HepG2 (cell line): ENCODE measurements around the gene ST3GAL2. TPM values are rescaled to one million over a fixed set of nuclear protein-coding genes. Genes with fewer than 3 reads are reported as not detected.

ENCODE experiments used
- ATF7 ChIP-seq, 2 experiments: fragments of 450-650 bp in 1 of 2; sonication (generic) in 1 of 2; formaldehyde crosslinking in 1 of 2; IDR thresholded peaks; 2 replicates each; pipeline versions ENCODE4 v1.4.0 to v1.6.1; 2016 to 2020; ENCODE audit warnings: antibody characterized with exemption in 1 of 2, mild to moderate bottlenecking in 1 of 2, missing genetic modification reagents in 1 of 2
- CBX5 ChIP-seq: sonication (generic); formaldehyde crosslinking; IDR thresholded peaks from 2 replicates; pipeline ENCODE4 v1.4.0; 2020; ENCODE audit warnings: missing genetic modification reagents, borderline replicate concordance
- CENPT ChIP-seq: sonication (generic); formaldehyde crosslinking; IDR thresholded peaks from 2 replicates; pipeline ENCODE4 v1.8.0; 2022; ENCODE audit warnings: low read depth, mild to moderate bottlenecking, moderate library complexity, missing genetic modification reagents
- HDAC2 ChIP-seq: sonication (generic); formaldehyde crosslinking; IDR thresholded peaks from 2 replicates; pipeline ENCODE4 v1.4.0; 2020; ENCODE audit warnings: missing genetic modification reagents
- HMGXB4 ChIP-seq, 2 experiments: sonication (generic) in 1 of 2; formaldehyde crosslinking in 1 of 2; IDR thresholded peaks; 2 replicates each; pipeline versions ENCODE4 v1.4.0 to v1.6.1; 2018 to 2020; ENCODE audit warnings: missing genetic modification reagents in 2 of 2, borderline replicate concordance in 1 of 2, low read depth in 1 of 2, mild to moderate bottlenecking in 1 of 2, missing biosample characterization in 1 of 2
- JUN ChIP-seq: sonication (generic); formaldehyde crosslinking; IDR thresholded peaks from 2 replicates; pipeline ENCODE4 v1.4.0; 2020; ENCODE audit warnings: mild to moderate bottlenecking, missing genetic modification reagents
- MEIS2 ChIP-seq: sonication (generic); formaldehyde crosslinking; IDR thresholded peaks from 2 replicates; pipeline ENCODE4 v1.9.0; 2021; ENCODE audit warnings: mild to moderate bottlenecking, missing genetic modification reagents
- NR2F6 ChIP-seq, 2 experiments: IDR thresholded peaks; 2 replicates each; pipeline ENCODE4 v1.6.1; 2016; ENCODE audit warnings: antibody characterized with exemption in 1 of 2, mild to moderate bottlenecking in 1 of 2
- NRL ChIP-seq: sonication (generic); formaldehyde crosslinking; IDR thresholded peaks from 2 replicates; pipeline ENCODE4 v1.5.0; 2020; ENCODE audit warnings: missing genetic modification reagents, mild to moderate bottlenecking, moderate library complexity, borderline replicate concordance
- TGIF2 ChIP-seq: IDR thresholded peaks from 2 replicates; pipeline ENCODE4 v1.6.1; 2016; ENCODE audit warnings: control low read depth, missing compliant biosample characterization
- ZFP36L1 ChIP-seq: sonication (generic); formaldehyde crosslinking; IDR thresholded peaks from 2 replicates; pipeline ENCODE4 v1.8.0; 2022; ENCODE audit warnings: mild to moderate bottlenecking, missing genetic modification reagents, moderate library complexity
- ZNF501 ChIP-seq: sonication (generic); formaldehyde crosslinking; IDR thresholded peaks from 2 replicates; pipeline ENCODE4 v1.5.1; 2020; ENCODE audit warnings: mild to moderate bottlenecking, moderate library complexity, missing genetic modification reagents
- ZNF546 ChIP-seq: sonication (generic); formaldehyde crosslinking; conservative IDR thresholded peaks from 2 replicates; pipeline ENCODE4 v1.8.1; 2023; ENCODE audit warnings: mild to moderate bottlenecking, missing genetic modification reagents
- ZNF652 ChIP-seq: IDR thresholded peaks from 2 replicates; pipeline ENCODE4 v1.6.1; 2016; ENCODE audit warnings: low read depth, borderline replicate concordance
- polyA plus RNA-seq, 8 experiments: library from polyadenylated mRNA; depleted of rRNA in 3 of 8; stranded (reverse) in 7 of 8; unstranded in 1 of 8; fragments of >200 nt; fragmentation: Illumina TruSeq in 4 of 8; extraction: Trizol in 4 of 8; gene quantifications; 2 replicates each; pipeline versions ENCODE4 v1.2.1 to v1.2.3, GENCODE V29; 2011 to 2016; ENCODE audit warnings: low read depth in 4 of 8, missing spikeins in 1 of 8, mixed read lengths in 1 of 8; ENCODE audit not compliant: insufficient read depth in 1 of 8
- total RNA-seq, 5 experiments: library from RNA; depleted of rRNA; stranded (reverse); fragments of >200 nt; fragmentation: Illumina TruSeq; extraction: Trizol; gene quantifications; 2 replicates each; pipeline ENCODE4 v1.2.3, GENCODE V29; 2016; ENCODE audit warnings: low read depth in 1 of 5
- TF ChIP-seq, protein P1 (sequence below): IDR thresholded peaks from 2 replicates; pipeline ENCODE4 v1.6.1; 2016; ENCODE audit warnings: missing compliant biosample characterization, missing genetic modification reagents, borderline replicate concordance
- TF ChIP-seq, protein P2 (sequence below): sonication (generic); formaldehyde crosslinking; conservative IDR thresholded peaks from 2 replicates; pipeline ENCODE4 v1.5.0; 2020; ENCODE audit warnings: missing genetic modification reagents
- TF ChIP-seq, protein P3 (sequence below): sonication (generic); formaldehyde crosslinking; IDR thresholded peaks from 2 replicates; pipeline ENCODE4 v1.9.0; 2022; ENCODE audit warnings: low read depth, missing genetic modification reagents
- TF ChIP-seq, protein P4 (sequence below): sonication (generic); formaldehyde crosslinking; conservative IDR thresholded peaks from 2 replicates; pipeline ENCODE4 v1.4.0; 2020; ENCODE audit warnings: mild to moderate bottlenecking, missing genetic modification reagents, moderate library complexity

ST3GAL2 gene
- total and polyA plus RNA-seq, 2 of the 13 experiments (the other 11 are each of a cell fraction or from before 2014, with no cell fraction given), result 16.3 to 24.9 TPM

GRCh38 chr16:70470927-70471341 is 32.0 kb upstream of the ST3GAL2 start (continued):
- TF ChIP-seq, protein P1, sequence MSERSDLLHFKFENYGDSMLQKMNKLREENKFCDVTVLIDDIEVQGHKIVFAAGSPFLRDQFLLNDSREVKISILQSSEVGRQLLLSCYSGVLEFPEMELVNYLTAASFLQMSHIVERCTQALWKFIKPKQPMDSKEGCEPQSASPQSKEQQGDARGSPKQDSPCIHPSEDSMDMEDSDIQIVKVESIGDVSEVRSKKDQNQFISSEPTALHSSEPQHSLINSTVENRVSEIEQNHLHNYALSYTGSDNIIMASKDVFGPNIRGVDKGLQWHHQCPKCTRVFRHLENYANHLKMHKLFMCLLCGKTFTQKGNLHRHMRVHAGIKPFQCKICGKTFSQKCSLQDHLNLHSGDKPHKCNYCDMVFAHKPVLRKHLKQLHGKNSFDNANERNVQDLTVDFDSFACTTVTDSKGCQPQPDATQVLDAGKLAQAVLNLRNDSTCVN, result 0 out of 2 replicates have a peak, but pooled peaks have one; percentile 33
- TF ChIP-seq ZNF652 (CRISPR knock-in tag) (no peak), ZFP36L1 (0 out of 2 replicates have a peak, but pooled peaks have one; percentile 58), JUN (CRISPR knock-in tag) (peak; percentile 46; the same call in 1 of the 2 replicates), ATF7 (IDR thresholded peaks at IDR 0.05) (no peak), ATF7 (CRISPR knock-in tag; IDR thresholded peaks at IDR 0.05) (peak; percentile 22; the same call in 1 of the 2 replicates), HDAC2 (CRISPR knock-in tag) (peak; percentile 28; the same call in 1 of the 2 replicates), CENPT (no peak), NR2F6 (IDR thresholded peaks at IDR 0.05) (no peak), NR2F6 (CRISPR knock-in tag; IDR thresholded peaks at IDR 0.05) (peak; percentile 51; the same call in 1 of the 2 replicates), ZNF546 (CRISPR knock-in tag) (0 out of 2 replicates have a peak, but pooled peaks have one; percentile 28), TGIF2 (peak; percentile 78), ZNF501 (peak; percentile 49; the same call in 1 of the 2 replicates), CBX5 (CRISPR knock-in tag) (peak; percentile 71; the same call in 1 of the 2 replicates), HMGXB4 (CRISPR knock-in tag; IDR thresholded peaks at IDR 0.05; ENCODE audit: borderline replicate concordance in 1 of 2, low read depth in 1 of 2) (peak; percentile 78 to 89), NRL (CRISPR knock-in tag) (peak; percentile 79; the same call in 1 of the 2 replicates), MEIS2 (peak; percentile 25; the same call in 1 of the 2 replicates)
- TF ChIP-seq, protein P2, sequence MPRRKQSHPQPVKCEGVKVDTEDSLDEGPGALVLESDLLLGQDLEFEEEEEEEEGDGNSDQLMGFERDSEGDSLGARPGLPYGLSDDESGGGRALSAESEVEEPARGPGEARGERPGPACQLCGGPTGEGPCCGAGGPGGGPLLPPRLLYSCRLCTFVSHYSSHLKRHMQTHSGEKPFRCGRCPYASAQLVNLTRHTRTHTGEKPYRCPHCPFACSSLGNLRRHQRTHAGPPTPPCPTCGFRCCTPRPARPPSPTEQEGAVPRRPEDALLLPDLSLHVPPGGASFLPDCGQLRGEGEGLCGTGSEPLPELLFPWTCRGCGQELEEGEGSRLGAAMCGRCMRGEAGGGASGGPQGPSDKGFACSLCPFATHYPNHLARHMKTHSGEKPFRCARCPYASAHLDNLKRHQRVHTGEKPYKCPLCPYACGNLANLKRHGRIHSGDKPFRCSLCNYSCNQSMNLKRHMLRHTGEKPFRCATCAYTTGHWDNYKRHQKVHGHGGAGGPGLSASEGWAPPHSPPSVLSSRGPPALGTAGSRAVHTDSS (CRISPR knock-in tag), result peak; percentile 78; the same call in 1 of the 2 replicates
- TF ChIP-seq, protein P3, sequence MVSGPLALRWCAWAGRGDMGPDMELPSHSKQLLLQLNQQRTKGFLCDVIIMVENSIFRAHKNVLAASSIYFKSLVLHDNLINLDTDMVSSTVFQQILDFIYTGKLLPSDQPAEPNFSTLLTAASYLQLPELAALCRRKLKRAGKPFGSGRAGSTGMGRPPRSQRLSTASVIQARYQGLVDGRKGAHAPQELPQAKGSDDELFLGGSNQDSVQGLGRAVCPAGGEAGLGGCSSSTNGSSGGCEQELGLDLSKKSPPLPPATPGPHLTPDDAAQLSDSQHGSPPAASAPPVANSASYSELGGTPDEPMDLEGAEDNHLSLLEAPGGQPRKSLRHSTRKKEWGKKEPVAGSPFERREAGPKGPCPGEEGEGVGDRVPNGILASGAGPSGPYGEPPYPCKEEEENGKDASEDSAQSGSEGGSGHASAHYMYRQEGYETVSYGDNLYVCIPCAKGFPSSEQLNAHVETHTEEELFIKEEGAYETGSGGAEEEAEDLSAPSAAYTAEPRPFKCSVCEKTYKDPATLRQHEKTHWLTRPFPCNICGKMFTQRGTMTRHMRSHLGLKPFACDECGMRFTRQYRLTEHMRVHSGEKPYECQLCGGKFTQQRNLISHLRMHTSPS (CRISPR knock-in tag), result peak; percentile 69
- TF ChIP-seq, protein P4, sequence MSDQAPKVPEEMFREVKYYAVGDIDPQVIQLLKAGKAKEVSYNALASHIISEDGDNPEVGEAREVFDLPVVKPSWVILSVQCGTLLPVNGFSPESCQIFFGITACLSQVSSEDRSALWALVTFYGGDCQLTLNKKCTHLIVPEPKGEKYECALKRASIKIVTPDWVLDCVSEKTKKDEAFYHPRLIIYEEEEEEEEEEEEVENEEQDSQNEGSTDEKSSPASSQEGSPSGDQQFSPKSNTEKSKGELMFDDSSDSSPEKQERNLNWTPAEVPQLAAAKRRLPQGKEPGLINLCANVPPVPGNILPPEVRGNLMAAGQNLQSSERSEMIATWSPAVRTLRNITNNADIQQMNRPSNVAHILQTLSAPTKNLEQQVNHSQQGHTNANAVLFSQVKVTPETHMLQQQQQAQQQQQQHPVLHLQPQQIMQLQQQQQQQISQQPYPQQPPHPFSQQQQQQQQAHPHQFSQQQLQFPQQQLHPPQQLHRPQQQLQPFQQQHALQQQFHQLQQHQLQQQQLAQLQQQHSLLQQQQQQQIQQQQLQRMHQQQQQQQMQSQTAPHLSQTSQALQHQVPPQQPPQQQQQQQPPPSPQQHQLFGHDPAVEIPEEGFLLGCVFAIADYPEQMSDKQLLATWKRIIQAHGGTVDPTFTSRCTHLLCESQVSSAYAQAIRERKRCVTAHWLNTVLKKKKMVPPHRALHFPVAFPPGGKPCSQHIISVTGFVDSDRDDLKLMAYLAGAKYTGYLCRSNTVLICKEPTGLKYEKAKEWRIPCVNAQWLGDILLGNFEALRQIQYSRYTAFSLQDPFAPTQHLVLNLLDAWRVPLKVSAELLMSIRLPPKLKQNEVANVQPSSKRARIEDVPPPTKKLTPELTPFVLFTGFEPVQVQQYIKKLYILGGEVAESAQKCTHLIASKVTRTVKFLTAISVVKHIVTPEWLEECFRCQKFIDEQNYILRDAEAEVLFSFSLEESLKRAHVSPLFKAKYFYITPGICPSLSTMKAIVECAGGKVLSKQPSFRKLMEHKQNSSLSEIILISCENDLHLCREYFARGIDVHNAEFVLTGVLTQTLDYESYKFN (CRISPR knock-in tag), result 0 out of 2 replicates have a peak, but pooled peaks have one; percentile 28
